Caco-2 (cell line): ENCODE results near the gene RRP1. TPM values are rescaled to one million over a fixed set of nuclear protein-coding genes. Genes with fewer than 3 reads are reported as not detected.
A peak's percentile ranks its signal among the peaks of the same experiment; 100 is the strongest.

Experiments used
- BruUV-seq: library from RNA; stranded (reverse); fragments of 400-500 nt; replicated peaks from 2 replicates; lab custom pipeline; 2021; lab: Mats Ljungman, UMichigan
- CTCF ChIA-PET: fragments of 300-600 bp; sonication (Branson Sonifier 250); formaldehyde crosslinking; loops from one replicate; lab custom pipeline; 2022; ENCODE audit warnings: antibody characterized with exemption; lab: Charles Lee
- POLR2A ChIA-PET: fragments of 300-600 bp; sonication (Branson Sonifier 250); formaldehyde crosslinking; loops from one replicate; lab custom pipeline; 2022; ENCODE audit warnings: antibody characterized with exemption; lab: Charles Lee
- DNase-seq, 2 experiments: peaks; one replicate each; pipeline versions ENCODE4 v3.0.0 to v3.0.0-alpha.2; 2020 to 2022
- H3K27me3 ChIP-seq: replicated peaks from 2 replicates; pipeline ENCODE4 v1.6.0; 2011; ENCODE audit warnings: low read length; ENCODE audit not compliant: control insufficient read depth, insufficient read depth
- H3K36me3 ChIP-seq: 2 replicates; pipeline ENCODE4 v1.5.1; 2011; ENCODE audit warnings: low read length; ENCODE audit not compliant: control insufficient read depth, insufficient read depth
- H3K4me1 ChIP-seq: fragments of 250-450 bp; sonication (Bioruptor Pico); 2 replicates; pipeline ENCODE4 v1.5.1; 2020; ENCODE audit warnings: mild to moderate bottlenecking
- H3K4me3 ChIP-seq: 2 replicates; pipeline ENCODE4 v1.5.1; 2011; ENCODE audit warnings: low read depth, mild to moderate bottlenecking, control low read depth, low read length
- H3K9me3 ChIP-seq: fragments of 250-450 bp; sonication (Bioruptor Pico); 2 replicates; pipeline ENCODE4 v1.5.1; 2020; ENCODE audit warnings: mild to moderate bottlenecking, moderate library complexity
- H3K27ac Mint-ChIP-seq: one replicate; pipeline ENCODE4 v1.8.0; 2022; ENCODE audit warnings: mixed read lengths; ENCODE audit not compliant: unreplicated experiment
- H3K27me3 Mint-ChIP-seq: one replicate; pipeline ENCODE4 v1.8.0; 2022; ENCODE audit warnings: mixed read lengths; ENCODE audit not compliant: insufficient read depth, unreplicated experiment
- H3K36me3 Mint-ChIP-seq: one replicate; pipeline ENCODE4 v1.8.0; 2022; ENCODE audit warnings: mild to moderate bottlenecking, mixed read lengths; ENCODE audit not compliant: insufficient read depth, unreplicated experiment
- H3K4me1 Mint-ChIP-seq: one replicate; pipeline ENCODE4 v1.8.0; 2022; ENCODE audit warnings: low read depth, mixed read lengths; ENCODE audit not compliant: unreplicated experiment
- H3K4me3 Mint-ChIP-seq: one replicate; pipeline ENCODE4 v1.8.0; 2022; ENCODE audit warnings: mild to moderate bottlenecking, moderate library complexity, mixed read lengths; ENCODE audit not compliant: unreplicated experiment
- H3K9me3 Mint-ChIP-seq: one replicate; pipeline ENCODE4 v1.8.0; 2022; ENCODE audit warnings: mixed read lengths; ENCODE audit not compliant: unreplicated experiment
- intact Hi-C: fragments of 100-400 bp; cut with micrococcal nuclease; formaldehyde crosslinking; loops from one replicate; pipeline ENCODE4 v1.10.0; 2022; ENCODE audit not compliant: unreplicated experiment
- total RNA-seq: library from RNA; stranded (reverse); gene quantifications from 2 replicates; pipeline ENCODE4 v1.2.3, GENCODE V29; 2022
- TF ChIP-seq, protein P1 (sequence below), 2 experiments: fragments of 200-600 bp in 1 of 2; IDR thresholded peaks; 1 replicate in 1 of 2; 2 replicates in 1 of 2; pipeline versions ENCODE4 v1.5.1 to v1.8.0; 2011 to 2022; ENCODE audit warnings: antibody characterized with exemption in 1 of 2, control low read depth in 1 of 2, inconsistent platforms in 1 of 2, low read depth in 1 of 2, low read length in 1 of 2, mild to moderate bottlenecking in 1 of 2, moderate library complexity in 1 of 2; ENCODE audit not compliant: insufficient read depth in 1 of 2, severe bottlenecking in 1 of 2, unreplicated experiment in 1 of 2

The RRP1 gene
- total RNA-seq, 1 experiment from 2014 or later, result 52.8 TPM

- H3K4me3 ChIP-seq, result no peak overlapping the region
- no peaks in the 10 kb centered on the region for H3K36me3 ChIP-seq
- peaks cover 12% of the 10 kb centered on the region for H3K4me1 ChIP-seq
- no peaks in the 10 kb centered on the region for H3K9me3 ChIP-seq
- BruUV-seq, result no TSS peak
- Mint-ChIP-seq H3K4me1 (peaks cover 20% of the 10 kb centered on the region), H3K4me3 (no peak overlapping the region), H3K9me3 (no peaks in the 10 kb centered on the region), H3K27me3 (no peaks in the 10 kb centered on the region), H3K36me3 (peaks cover 22% of the 10 kb centered on the region), H3K27ac (no peak overlapping the region)
- DNase-seq, result no peak
- intact Hi-C loops, result no loop called here
- POLR2A ChIA-PET, result no interaction called here
- no peaks in the 10 kb centered on the region for H3K27me3 ChIP-seq
- TF ChIP-seq, protein P1, sequence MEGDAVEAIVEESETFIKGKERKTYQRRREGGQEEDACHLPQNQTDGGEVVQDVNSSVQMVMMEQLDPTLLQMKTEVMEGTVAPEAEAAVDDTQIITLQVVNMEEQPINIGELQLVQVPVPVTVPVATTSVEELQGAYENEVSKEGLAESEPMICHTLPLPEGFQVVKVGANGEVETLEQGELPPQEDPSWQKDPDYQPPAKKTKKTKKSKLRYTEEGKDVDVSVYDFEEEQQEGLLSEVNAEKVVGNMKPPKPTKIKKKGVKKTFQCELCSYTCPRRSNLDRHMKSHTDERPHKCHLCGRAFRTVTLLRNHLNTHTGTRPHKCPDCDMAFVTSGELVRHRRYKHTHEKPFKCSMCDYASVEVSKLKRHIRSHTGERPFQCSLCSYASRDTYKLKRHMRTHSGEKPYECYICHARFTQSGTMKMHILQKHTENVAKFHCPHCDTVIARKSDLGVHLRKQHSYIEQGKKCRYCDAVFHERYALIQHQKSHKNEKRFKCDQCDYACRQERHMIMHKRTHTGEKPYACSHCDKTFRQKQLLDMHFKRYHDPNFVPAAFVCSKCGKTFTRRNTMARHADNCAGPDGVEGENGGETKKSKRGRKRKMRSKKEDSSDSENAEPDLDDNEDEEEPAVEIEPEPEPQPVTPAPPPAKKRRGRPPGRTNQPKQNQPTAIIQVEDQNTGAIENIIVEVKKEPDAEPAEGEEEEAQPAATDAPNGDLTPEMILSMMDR (IDR thresholded peaks at IDR 0.05; ENCODE audit: insufficient read depth in 1 of 2, low read depth in 1 of 2, low read length in 1 of 2, severe bottlenecking in 1 of 2, unreplicated experiment in 1 of 2), result no peak
- CTCF ChIA-PET, result no interaction called here
Observed at GRCh38 chr21:43813656-43813980, 24.2 kb downstream of the RRP1 start.

GRCh38 chr21:43814215-43815106 is 25.1 kb downstream of the RRP1 start:
- ChIA-PET CTCF (no interaction called here), POLR2A (no interaction called here)
- Histone ChIP-seq H3K27me3 (no peaks in the 10 kb centered on the region), H3K4me3 (no peak overlapping the region), H3K4me1 (peaks cover 12% of the 10 kb centered on the region), H3K9me3 (no peaks in the 10 kb centered on the region), H3K36me3 (no peaks in the 10 kb centered on the region)
- intact Hi-C loops, result no loop called here
- peaks cover 18% of the 10 kb centered on the region for H3K36me3 Mint-ChIP-seq
- no peaks in the 10 kb centered on the region for H3K9me3 Mint-ChIP-seq
- H3K27me3 Mint-ChIP-seq, result no peaks in the 10 kb centered on the region
- peak overlapping the region; percentile 12 for H3K27ac Mint-ChIP-seq
- TF ChIP-seq, protein P1 (IDR thresholded peaks at IDR 0.05; ENCODE audit: insufficient read depth in 1 of 2, low read depth in 1 of 2, low read length in 1 of 2, severe bottlenecking in 1 of 2, unreplicated experiment in 1 of 2), result no peak
- BruUV-seq, result no TSS peak
- DNase-seq, result no peak
- H3K4me1 Mint-ChIP-seq, result peaks cover 24% of the 10 kb centered on the region
- H3K4me3 Mint-ChIP-seq, result peak overlapping the region; percentile 56

DNA sequence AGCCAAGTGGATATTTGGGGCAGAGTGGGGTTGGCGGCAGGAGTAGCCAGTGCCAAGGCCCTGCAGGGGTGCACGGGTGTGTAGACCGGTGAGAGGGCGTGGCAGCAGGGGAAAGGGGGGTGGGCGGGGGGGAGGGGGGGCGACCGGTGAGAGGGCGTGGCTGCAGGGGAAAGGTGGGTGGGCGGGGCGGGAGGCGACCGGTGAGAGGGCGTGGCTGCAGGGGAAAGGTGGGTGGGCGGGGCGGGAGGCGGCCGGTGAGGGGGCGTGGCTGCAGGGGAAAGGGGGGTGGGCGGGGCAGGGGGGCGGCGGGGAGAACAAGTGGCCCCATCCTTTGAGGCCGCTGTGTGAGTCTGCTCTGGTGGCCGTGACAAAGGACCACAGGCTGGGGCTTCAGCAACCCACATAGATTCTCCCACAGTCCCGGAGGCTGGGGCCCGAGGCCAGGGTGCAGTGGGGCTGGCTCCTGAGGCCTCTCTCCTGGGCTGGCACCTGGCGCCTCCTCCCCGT is 25.8 kb downstream of the RRP1 start:
- intact Hi-C loops, result no loop called here
- Histone ChIP-seq H3K9me3 (no peaks in the 10 kb centered on the region), H3K27me3 (no peaks in the 10 kb centered on the region), H3K4me1 (peaks cover 12% of the 10 kb centered on the region), H3K4me3 (no peak overlapping the region), H3K36me3 (no peaks in the 10 kb centered on the region)
- ChIA-PET CTCF (no interaction called here), POLR2A (interaction anchor here (0.7 kb wide), 1 partner anchor 20 kb away, joined by 3 read pairs; no protein-coding TSS in a partner anchor)
- DNase-seq, result peak in 1 of 2 experiments; percentile 50
- no peaks in the 10 kb centered on the region for H3K9me3 Mint-ChIP-seq
- peak overlapping the region; percentile 12 for H3K27ac Mint-ChIP-seq
- H3K4me3 Mint-ChIP-seq, result peak overlapping the region; percentile 56
- TF ChIP-seq, protein P1 (IDR thresholded peaks at IDR 0.05; ENCODE audit: insufficient read depth in 1 of 2, low read depth in 1 of 2, low read length in 1 of 2, severe bottlenecking in 1 of 2, unreplicated experiment in 1 of 2), result no peak
- no TSS peak for BruUV-seq
- no peaks in the 10 kb centered on the region for H3K27me3 Mint-ChIP-seq
- H3K36me3 Mint-ChIP-seq, result peaks cover 15% of the 10 kb centered on the region
- peaks cover 24% of the 10 kb centered on the region for H3K4me1 Mint-ChIP-seq
